ENCODE data around the gene UPK2.

The UPK2 gene

DNA sequence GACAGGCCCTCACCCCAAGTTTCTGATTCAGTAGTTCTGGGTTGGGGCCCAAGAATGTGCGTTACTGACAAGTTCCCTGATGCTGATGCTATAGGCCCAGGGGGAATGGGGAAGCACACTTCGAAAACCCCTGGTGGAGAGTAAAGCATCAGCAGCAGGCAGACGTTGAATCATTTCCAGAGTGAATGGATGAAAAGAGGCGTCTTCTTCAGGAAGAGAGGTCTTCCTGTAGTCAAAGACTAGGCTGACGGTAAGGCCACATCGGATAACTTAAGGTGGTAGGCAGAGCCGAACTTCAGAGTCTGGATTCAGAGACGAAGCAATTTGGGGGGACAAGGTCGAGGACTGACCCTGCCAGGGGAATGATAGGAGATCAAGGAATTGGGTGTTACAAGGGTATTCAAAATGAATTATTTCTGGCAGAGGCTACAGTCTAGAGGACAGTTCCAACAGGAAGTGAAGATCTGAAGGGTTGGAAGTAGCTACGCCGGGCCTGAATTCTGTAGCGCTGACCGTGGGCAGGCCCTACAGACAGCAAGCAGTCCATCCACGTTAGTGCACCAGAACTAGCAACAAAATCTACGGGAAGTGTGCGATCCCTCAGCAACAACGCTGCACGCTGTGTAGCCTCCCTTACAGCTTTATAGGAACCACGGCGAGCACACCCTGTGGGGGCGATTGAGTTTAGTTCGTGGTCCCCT lies 41.0 kb downstream of the UPK2 start:
- no peak for FAIRE-seq

DNA sequence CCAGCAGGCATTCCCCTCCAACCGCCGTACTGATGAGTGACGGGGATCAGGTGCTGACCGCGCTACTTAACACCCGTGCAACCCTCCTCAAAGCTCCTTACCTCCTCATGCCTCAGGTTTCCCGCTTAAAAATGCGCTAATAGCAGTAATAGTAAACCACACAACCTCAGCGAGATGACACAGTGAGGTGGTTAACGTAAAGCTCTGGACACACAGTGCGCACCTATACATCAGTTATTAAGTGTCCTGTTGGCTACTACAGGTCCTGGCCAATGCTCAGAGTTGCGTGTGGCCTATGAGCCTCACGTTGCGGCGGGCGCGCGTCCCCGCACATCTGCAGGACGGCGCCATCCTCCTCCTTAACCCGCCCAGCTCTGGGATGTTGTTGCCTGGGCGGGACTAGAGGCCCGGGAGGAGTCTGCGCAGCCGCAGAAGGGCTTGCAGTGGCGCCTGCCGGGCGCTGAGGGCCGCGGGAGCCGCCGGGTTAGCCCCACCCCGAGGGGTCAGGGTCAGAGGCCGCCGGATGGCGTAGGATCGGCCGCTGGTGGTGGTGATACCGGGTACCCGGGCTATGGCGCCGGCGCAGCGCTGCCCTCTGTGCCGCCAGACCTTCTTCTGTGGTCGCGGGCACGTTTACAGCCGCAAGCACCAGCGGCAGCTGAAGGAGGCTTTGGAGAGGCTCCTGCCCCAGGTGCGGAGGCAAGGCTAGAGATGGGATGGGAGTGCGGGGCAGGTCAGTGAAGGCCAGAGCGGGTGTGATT lies 41.7 kb downstream of the UPK2 start, which contains the start of gene CENATAC:
TSS of gene CENATAC (plus strand) at position 512 of the 761 bp plus-strand sequence. CDS start at position 572, 60 bp downstream.
- no peak for FAIRE-seq

DNA sequence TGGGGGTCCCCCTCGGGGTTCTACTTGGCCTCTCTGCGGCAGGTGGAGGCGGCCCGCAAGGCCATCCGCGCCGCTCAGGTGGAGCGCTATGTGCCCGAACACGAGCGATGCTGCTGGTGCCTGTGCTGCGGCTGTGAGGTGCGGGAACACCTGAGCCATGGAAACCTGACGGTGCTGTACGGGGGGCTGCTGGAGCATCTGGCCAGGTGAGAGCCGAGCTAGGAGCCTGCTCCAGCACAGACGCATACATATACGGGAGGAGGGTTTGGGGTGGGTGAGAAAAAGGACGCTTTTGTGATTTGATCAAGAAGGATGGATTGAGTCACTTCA lies 42.3 kb downstream of the UPK2 start:
- FAIRE-seq: no peak

DNA sequence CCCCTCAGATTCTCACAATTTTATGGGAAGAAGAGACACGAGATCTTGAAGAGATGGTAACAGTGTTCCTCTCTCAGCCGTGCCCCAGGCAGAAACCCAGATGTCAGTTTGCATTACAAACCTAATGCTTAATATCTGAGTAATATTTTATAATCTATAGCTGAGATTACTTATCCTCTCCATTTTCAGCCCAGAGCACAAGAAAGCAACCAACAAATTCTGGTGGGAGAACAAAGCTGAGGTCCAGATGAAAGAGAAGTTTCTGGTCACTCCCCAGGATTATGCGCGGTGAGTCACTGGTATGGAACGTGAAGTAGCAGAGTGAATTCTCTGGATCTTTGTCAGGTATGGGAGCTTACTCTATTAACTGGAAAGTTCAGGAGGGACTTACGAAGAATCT lies 42.7 kb downstream of the UPK2 start:
- FAIRE-seq: no peak

DNA sequence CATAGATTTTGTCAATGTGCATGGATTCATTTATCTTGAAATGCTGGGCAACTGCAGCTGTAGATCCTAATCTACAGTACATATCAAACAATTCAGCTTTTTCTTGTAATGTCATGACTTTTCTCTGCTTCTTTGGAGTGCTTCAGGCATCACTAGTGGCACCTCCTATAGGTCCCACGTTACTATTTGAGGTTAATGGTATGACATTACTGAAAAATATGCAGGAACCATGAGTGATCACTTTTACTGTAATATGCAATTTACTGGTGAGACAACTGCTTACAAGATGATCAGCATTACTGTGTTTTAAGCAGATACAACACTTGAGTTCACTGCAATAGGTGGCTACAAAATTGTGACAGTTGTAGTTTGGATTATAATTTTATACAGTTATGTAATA lies 44.8 kb downstream of the UPK2 start:
- no peak for FAIRE-seq

DNA sequence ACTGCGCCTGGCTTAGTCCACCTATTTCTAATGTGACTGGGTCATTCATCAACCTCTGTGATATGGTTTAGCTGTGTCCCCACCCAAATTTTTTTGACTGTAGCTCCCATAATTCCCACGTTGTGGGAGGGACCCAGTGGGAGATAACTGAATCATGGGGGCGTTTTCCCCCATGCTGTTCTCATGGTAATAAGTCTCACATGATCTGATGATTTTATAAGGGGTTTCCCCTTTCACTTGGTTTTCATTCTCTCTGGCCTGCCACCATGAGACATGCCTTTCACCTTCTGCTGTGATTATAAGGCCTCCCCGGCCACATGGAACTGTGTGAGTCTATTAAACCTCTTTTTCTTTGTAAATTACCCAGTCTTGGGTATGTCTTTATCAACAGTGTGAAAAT lies 50.6 kb downstream of the UPK2 start:
- FAIRE-seq: no peak

Data from TTC549 (cell line).